Measurements from ENCODE around the gene BARD1.

DNA sequence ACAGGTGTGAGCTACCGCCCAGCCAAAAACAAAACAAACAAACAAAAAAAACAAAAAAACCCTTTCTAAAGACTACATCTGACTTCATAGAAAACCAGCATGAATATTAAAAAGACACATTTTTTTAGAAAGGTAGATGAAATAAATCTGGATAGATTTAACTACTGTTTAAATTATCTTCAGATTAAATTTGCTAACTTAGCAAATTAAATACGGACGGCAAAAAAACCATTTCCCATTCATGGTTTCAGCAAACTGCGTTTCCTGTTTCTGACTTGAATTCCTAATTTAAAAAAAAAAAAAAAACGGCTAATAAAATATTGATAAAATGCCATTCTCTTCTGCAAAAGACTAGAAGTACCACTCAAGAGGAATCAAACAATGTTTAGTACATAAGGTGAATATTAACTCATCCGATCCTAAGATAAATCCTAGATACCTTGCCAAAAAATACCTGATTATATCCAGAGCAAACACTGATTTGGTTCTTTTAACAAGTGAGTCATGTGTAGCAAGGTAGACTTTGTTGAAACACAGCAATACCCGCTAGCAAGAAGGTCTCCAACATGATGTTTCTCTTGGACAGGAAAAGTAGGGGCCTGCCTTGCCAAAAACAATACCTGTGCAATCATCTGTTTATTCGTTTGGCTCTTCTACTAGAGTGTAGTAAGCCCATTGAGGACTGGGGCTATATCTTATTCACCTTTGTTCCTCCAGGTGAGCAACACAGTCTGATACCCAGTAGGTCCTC lies 96.2 kb downstream of the BARD1 start:
- TF ChIP-seq CTCF (IDR thresholded peaks at IDR 0.05; ENCODE audit: low read length) (no peak), EZH2 (IDR thresholded peaks at IDR 0.05; ENCODE audit: borderline replicate concordance, low read length) (no peak)

Data from OCI-LY1 (cell line).